K562 (cell line): ENCODE measurements around the gene SETD7. TPM values are rescaled to one million over a fixed set of nuclear protein-coding genes. Genes with fewer than 3 reads are reported as not detected.

Experiments
- CBX2 ChIP-seq: fragments of 200-600 bp; sonication (generic); IDR thresholded peaks from one replicate; pipeline ENCODE4 v1.6.1; 2012; ENCODE audit warnings: mild to moderate bottlenecking, low read length, inconsistent platforms; ENCODE audit not compliant: insufficient read depth, poor library complexity, severe bottlenecking
- CEBPZ ChIP-seq: fragments of 150-350 bp; IDR thresholded peaks from 2 replicates; pipeline ENCODE4 v1.6.1; 2014; ENCODE audit warnings: low read depth, mild to moderate bottlenecking, low read length, borderline replicate concordance
- HDAC3 ChIP-seq: fragments of 450-650 bp; IDR thresholded peaks from 2 replicates; pipeline ENCODE4 v1.6.1; 2018; ENCODE audit warnings: borderline replicate concordance, mild to moderate bottlenecking, moderate library complexity; ENCODE audit not compliant: partially characterized antibody
- HNRNPL ChIP-seq: fragments of 200-400 bp; formaldehyde crosslinking; IDR thresholded peaks from 2 replicates; pipeline ENCODE4 v1.6.1; 2017; ENCODE audit warnings: low read depth, mild to moderate bottlenecking, low read length
- SAFB2 ChIP-seq: fragments of 200-400 bp; formaldehyde crosslinking; IDR thresholded peaks from 2 replicates; pipeline ENCODE4 v1.6.1; 2018; ENCODE audit warnings: borderline replicate concordance, low read length, low read depth, moderate library complexity; ENCODE audit not compliant: severe bottlenecking
- THAP12 ChIP-seq: fragments of 250-450 bp; sonication (Bioruptor Pico); IDR thresholded peaks from 2 replicates; pipeline ENCODE4 v1.9.0; 2021; ENCODE audit warnings: mild to moderate bottlenecking, inconsistent platforms
- ZNF239 ChIP-seq: fragments of 250-450 bp; sonication (Bioruptor Pico); IDR thresholded peaks from 2 replicates; pipeline ENCODE4 v1.4.0; 2020; ENCODE audit warnings: mild to moderate bottlenecking
- ZNF518B ChIP-seq: fragments of 250-450 bp; sonication (Bioruptor Pico); IDR thresholded peaks from 2 replicates; pipeline ENCODE4 v1.5.0; 2021; ENCODE audit warnings: mild to moderate bottlenecking, moderate library complexity
- ZZZ3 ChIP-seq: fragments of 450-650 bp; IDR thresholded peaks from 2 replicates; pipeline ENCODE4 v1.6.1; 2016; ENCODE audit warnings: antibody characterized with exemption, mild to moderate bottlenecking, moderate library complexity
- polyA plus RNA-seq, 8 experiments: library from polyadenylated mRNA; depleted of rRNA in 4 of 8; stranded (reverse) in 5 of 8; unstranded in 3 of 8; fragments of >200 nt; fragmentation: Nextera tagmentation in 2 of 8; fragmentation: Illumina TruSeq in 1 of 8; extraction: Ambion mirVana in 2 of 8; extraction: Trizol in 1 of 8; gene quantifications; 2 replicates each; pipeline versions ENCODE4 v1.2.1 to v1.2.3, GENCODE V29; 2011 to 2014; ENCODE audit warnings: inconsistent platforms in 1 of 8, missing spikeins in 1 of 8
- total RNA-seq, 7 experiments: library from RNA; depleted of rRNA in 6 of 7; stranded (reverse); fragments of >200 nt in 6 of 7; fragmentation: Illumina TruSeq in 2 of 7; extraction: Trizol in 2 of 7; gene quantifications; 2 replicates each; pipeline versions ENCODE4 v1.2.1 to v1.2.3, GENCODE V29; 2011 to 2021; ENCODE audit warnings: low replicate concordance in 1 of 7

The SETD7 gene
- total and polyA plus RNA-seq, 9 of the 15 experiments (the other 6 are each of a cell fraction or from before 2014, with no cell fraction given) = 0.37 to 2.4 (median 1.7) TPM

GRCh38 chr4:139559687-139560086, 3.7 kb upstream of the SETD7 start (continued):
- TF ChIP-seq CBX2 = no peak
- TF ChIP-seq HNRNPL = no peak
- no peak for TF ChIP-seq ZZZ3
- TF ChIP-seq ZNF239 (CRISPR knock-in tag) = no peak
- TF ChIP-seq CEBPZ = no peak
- TF ChIP-seq ZNF518B = no peak
- TF ChIP-seq SAFB2 = no peak
- TF ChIP-seq HDAC3 = no peak
- TF ChIP-seq THAP12 = no peak
- TF ChIP-seq, all 486 proteins: peak for 0
